Activated CD4-positive, alpha-beta memory T cell treated with anti-CD3 and anti-CD28 coated beads for 36 hours (primary cell): ENCODE data around the gene TRIM47. TPM values are rescaled to one million over a fixed set of nuclear protein-coding genes. Genes with fewer than 3 reads are reported as not detected.
A peak's percentile ranks its signal among the peaks of the same experiment; 100 is the strongest.

Experiments used
- CTCF ChIA-PET: fragments of 350-600 bp; sonication (Branson Sonifier 250); formaldehyde crosslinking; loops from one replicate; lab custom pipeline; 2021; ENCODE audit warnings: antibody characterized with exemption, inconsistent platforms; lab: Charles Lee
- POLR2A ChIA-PET: fragments of 350-600 bp; sonication (Branson Sonifier 250); formaldehyde crosslinking; loops from one replicate; lab custom pipeline; 2021; ENCODE audit warnings: antibody characterized with exemption; lab: Charles Lee
- DNase-seq: peaks from one replicate; pipeline ENCODE4 v3.0.0-alpha.2; 2020
- H3K27ac Mint-ChIP-seq: one replicate; pipeline ENCODE4 v1.8.0; 2021; ENCODE audit warnings: mixed read lengths
- H3K27me3 Mint-ChIP-seq: one replicate; pipeline ENCODE4 v1.8.0; 2021; ENCODE audit warnings: mixed read lengths
- H3K36me3 Mint-ChIP-seq: one replicate; pipeline ENCODE4 v1.8.0; 2021; ENCODE audit warnings: mixed read lengths
- H3K4me1 Mint-ChIP-seq: one replicate; pipeline ENCODE4 v1.8.0; 2021; ENCODE audit warnings: low read depth, mixed read lengths
- H3K4me3 Mint-ChIP-seq: one replicate; pipeline ENCODE4 v1.8.0; 2021; ENCODE audit warnings: mild to moderate bottlenecking, mixed read lengths
- H3K9me3 Mint-ChIP-seq: one replicate; pipeline ENCODE4 v1.8.0; 2021; ENCODE audit warnings: mixed read lengths
- intact Hi-C: fragments of 100-400 bp; cut with micrococcal nuclease; formaldehyde crosslinking; loops from one replicate; pipeline ENCODE4 v1.15.1; 2023
- total RNA-seq, 2 experiments: library from RNA; stranded (reverse); gene quantifications; one replicate each; pipeline ENCODE4 v1.2.3, GENCODE V29; 2021

Gene TRIM47
- total RNA-seq, 2 experiments from 2014 or later: 18.5 to 19.5 TPM

DNA sequence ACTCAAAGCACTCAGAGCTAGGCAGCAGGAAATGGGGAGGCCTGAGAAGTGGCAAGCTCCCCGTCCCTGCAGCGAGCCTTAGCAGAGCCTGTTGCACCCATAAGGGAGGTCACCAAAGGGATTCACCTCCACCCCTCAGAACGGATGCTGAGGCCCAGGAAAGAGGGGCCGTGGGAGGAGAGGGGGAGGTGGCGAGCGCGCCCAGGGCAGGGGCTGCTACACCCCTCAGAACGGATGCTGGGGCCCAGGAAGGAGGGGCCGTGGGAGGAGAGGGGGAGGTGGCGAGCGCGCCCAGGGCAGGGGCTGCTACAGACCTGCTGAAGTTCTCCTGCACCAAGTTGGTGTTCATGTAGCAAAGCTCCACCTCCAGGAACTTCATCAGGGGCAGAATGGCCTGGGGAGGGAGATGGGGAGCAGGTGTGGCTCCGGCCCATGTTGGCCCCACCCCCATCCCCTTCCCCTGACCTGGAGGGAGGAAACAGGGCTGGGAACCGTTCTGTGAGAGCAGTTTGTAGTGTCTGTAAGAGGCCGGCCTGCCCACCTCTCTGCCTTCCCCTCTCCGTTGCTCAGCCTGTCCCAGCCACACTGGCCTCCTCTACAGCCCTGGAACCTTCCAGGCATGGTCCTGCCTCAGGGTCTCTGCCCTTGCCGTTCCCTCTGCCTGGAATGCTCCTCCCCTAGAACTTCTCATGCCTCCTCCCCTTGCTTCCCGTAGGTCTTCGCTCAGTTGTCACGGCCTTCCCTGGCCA lies 45.6 kb downstream of the TRIM47 start:
- Mint-ChIP-seq H3K36me3 (peaks cover 30% of the 10 kb centered on the region), H3K27me3 (no peaks in the 10 kb centered on the region), H3K9me3 (no peaks in the 10 kb centered on the region), H3K27ac (peak overlapping the region; percentile 97), H3K4me3 (peak overlapping the region; percentile 54), H3K4me1 (peaks cover 33% of the 10 kb centered on the region)
- intact Hi-C loops: loop anchor here (1.0 to 2.0 kb wide), 2 partner anchors 12 to 48 kb away; partner anchors contain the start of gene UNK
- CTCF ChIA-PET: interaction anchor here (0.6 to 3.1 kb wide), 7 partner anchors 13 to 85 kb away, joined by 3 to 10 read pairs (median 4); no protein-coding TSS in a partner anchor
- POLR2A ChIA-PET: interaction anchor here (0.7 to 2.0 kb wide), 6 partner anchors 11 to 238 kb away, joined by 3 to 6 read pairs (median 4); partner anchors contain the start of genes UNC13D and WBP2
- DNase-seq: peak; percentile 56

DNA sequence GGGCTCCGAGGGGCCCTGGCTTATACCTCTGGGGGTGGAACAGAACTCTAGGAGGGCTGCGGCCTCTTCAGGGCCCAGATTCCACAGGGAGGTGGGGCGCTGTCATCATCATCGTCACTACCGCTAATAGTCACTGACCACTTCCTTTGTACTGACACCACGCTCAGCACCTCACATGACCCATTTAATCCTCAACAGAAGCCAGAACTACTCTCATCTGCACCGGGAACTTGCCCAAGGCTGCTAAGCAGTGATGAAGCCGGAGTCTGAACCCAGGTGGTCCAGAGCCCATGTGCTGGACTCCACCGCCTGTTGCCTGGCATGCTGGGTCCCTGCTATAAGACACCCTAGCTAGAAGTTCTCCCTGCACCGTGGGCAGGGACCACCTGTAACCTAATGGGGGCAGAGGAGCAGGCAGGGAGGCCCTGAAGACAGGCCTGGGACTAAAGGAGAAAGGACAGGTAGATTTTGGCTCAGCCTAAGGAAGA lies 46.2 kb downstream of the TRIM47 start:
- Mint-ChIP-seq H3K9me3 (no peaks in the 10 kb centered on the region), H3K27me3 (no peaks in the 10 kb centered on the region), H3K27ac (peak overlapping the region; percentile 97), H3K36me3 (peaks cover 28% of the 10 kb centered on the region), H3K4me1 (peaks cover 34% of the 10 kb centered on the region), H3K4me3 (peak overlapping the region; percentile 54)
- DNase-seq: peak; percentile 78
- ChIA-PET CTCF (interaction anchor here (0.6 to 3.1 kb wide), 7 partner anchors 13 to 84 kb away, joined by 3 to 10 read pairs (median 4); no protein-coding TSS in a partner anchor), POLR2A (interaction anchor here (0.7 to 2.0 kb wide), 5 partner anchors 23 to 239 kb away, joined by 3 to 6 read pairs (median 4); partner anchors contain the start of gene WBP2)
- intact Hi-C loops: loop anchor here (1.0 to 2.0 kb wide), 2 partner anchors 13 to 47 kb away; partner anchors contain the start of gene UNK

DNA sequence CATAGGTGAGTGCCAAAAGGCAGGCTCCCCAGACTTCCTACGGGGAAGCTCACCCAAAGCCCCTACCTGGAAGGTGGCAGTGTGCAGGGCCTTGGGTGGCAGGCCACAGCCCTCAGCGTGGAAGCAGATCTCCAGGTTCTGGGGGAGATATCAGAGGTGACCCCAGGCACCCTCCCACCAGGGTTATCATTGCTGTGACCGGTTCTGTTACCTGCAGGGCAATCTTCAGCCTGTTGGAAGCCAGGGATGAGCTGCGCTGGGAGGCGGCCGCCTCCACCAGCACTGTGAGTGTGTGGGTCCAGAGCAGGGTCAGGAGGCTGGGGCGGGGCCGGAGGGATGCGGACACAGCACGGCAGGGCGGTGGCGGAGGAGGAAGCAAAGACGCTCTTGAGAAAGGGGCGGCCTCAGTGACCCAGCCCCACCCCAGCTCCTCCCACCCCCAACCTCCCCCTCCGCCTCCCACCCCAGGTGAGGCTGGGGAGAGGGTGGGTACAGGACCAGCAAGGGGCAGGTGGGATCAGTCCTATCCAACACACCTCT lies 47.3 kb downstream of the TRIM47 start:
- POLR2A ChIA-PET: interaction anchor here (1.4 to 1.7 kb wide), 2 partner anchors 25 to 78 kb away, joined by 3 to 4 read pairs; partner anchors contain the start of gene WBP2
- no peak overlapping the region for H3K4me3 Mint-ChIP-seq

DNA sequence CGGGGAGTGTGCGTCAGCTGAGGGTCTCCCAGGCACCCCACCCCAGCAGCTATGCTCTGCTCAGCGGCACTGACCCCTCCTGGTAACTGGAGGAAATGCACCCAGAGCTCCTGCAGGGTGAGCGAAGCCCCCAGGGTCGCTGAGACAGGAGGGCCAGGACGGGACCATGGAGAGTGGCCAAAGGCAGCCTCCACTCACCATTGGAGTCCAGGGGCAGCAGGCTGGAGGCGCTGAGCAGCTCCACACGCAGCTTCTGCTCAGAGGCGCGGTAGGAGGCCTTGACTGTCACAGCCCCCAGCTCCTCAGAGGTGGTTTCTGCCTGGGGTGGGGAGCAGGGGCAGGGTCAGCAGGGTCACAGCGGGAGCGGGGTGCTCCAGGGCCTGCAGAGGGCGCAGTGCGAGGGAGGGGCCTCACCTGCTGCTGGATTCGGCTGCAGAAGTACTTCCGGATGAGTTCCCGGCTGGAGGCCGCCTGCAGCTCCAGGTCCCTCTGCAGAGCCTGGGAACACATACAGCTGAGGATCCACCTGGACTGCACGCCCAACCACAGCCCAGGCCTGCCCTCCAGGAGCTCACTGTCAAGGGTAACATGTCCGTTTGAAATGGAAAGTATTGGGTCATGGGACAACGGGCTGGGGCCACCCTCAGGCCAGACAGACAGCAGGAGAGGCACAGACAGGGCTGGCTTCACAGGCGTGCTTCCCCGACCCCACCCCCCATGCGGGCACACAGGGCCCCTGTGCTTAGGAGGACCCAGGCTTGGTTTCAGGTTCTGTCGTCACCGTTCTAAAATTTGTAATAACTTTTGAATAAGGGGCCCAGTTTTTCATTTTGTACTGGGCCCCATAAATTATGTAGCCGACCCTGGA lies 48.0 kb downstream of the TRIM47 start:
- peak; percentile 40 for DNase-seq
- ChIA-PET POLR2A (interaction anchor here (0.7 to 1.7 kb wide), 5 partner anchors 13 to 56 kb away, joined by 3 to 4 read pairs (median 3); partner anchors contain the start of genes UNC13D and WBP2), CTCF (interaction anchor here (0.6 to 4.7 kb wide), 20 partner anchors 9 to 83 kb away, joined by 3 to 61 read pairs (median 5); partner anchors contain the start of genes GALK1 and UNK)
- Mint-ChIP-seq H3K27me3 (no peaks in the 10 kb centered on the region), H3K27ac (peak overlapping the region; percentile 33), H3K36me3 (peaks cover 27% of the 10 kb centered on the region), H3K4me1 (peaks cover 36% of the 10 kb centered on the region), H3K9me3 (no peaks in the 10 kb centered on the region), H3K4me3 (no peak overlapping the region)
- intact Hi-C loops: no loop called here

More for the DNA sequence above, 47.3 kb downstream of the TRIM47 start:
- Mint-ChIP-seq H3K9me3 (no peaks in the 10 kb centered on the region), H3K27me3 (no peaks in the 10 kb centered on the region), H3K27ac (peak overlapping the region; percentile 38), H3K36me3 (peaks cover 28% of the 10 kb centered on the region), H3K4me1 (peaks cover 36% of the 10 kb centered on the region)
- CTCF ChIA-PET: interaction anchor here (1.5 to 4.7 kb wide), 8 partner anchors 10 to 66 kb away, joined by 3 to 61 read pairs (median 10); partner anchors contain the start of genes GALK1 and UNK
- no peak for DNase-seq
- intact Hi-C loops: no loop called here

DNA sequence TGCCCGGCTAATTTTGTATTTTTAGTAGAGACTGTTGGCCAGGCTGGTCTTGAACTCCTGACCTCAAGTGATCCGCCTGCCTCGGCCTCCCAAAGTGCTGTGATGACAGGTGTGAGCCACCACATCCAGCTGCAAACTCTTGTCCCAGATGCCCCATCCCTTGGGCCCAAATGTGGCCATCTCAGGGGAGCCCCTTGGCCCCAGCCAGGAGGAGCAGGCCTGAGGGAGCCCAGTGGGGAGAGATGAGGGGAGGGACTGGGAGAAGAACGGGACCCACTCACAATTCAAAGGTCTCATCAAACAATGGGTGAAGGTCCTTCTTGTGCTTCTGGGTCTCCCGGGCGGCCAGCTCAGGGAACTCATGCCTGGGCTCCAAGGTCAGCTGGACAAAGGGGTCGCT lies 48.6 kb downstream of the TRIM47 start:
- peaks cover 34% of the 10 kb centered on the region for H3K4me1 Mint-ChIP-seq
- intact Hi-C loops: no loop called here
- peaks cover 25% of the 10 kb centered on the region for H3K36me3 Mint-ChIP-seq
- H3K4me3 Mint-ChIP-seq: no peak overlapping the region
- CTCF ChIA-PET: interaction anchor here (0.7 to 4.7 kb wide), 19 partner anchors 8 to 82 kb away, joined by 3 to 61 read pairs (median 5); partner anchors contain the start of genes GALK1 and UNK
- H3K27me3 Mint-ChIP-seq: no peaks in the 10 kb centered on the region
- no peak for DNase-seq
- POLR2A ChIA-PET: interaction anchor here (1.2 to 1.7 kb wide), 3 partner anchors 26 to 53 kb away, joined by 3 to 4 read pairs (median 4); partner anchors contain the start of gene WBP2
- no peaks in the 10 kb centered on the region for H3K9me3 Mint-ChIP-seq
- H3K27ac Mint-ChIP-seq: no peak overlapping the region

DNA sequence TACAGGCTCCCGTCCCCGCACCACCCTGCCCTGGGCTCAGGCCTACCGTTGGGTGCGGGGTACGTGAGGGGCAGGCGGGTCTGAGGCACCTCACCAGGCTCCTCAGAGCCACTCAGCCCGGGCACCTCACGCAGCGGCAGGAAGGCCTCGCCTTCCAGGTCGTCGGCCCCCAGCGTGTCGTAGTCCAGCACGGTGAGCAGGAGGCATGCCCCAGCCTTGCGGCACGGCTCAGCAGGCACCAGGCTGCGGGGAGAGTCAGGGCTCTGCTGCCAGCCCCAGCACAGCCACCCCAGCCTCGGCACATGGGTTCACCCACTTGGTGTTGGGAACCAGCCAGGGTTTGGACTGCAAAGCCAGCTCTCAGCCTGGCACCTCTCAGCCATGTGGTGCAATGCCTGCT lies 49.6 kb downstream of the TRIM47 start:
- H3K4me1 Mint-ChIP-seq: peaks cover 25% of the 10 kb centered on the region
- no peaks in the 10 kb centered on the region for H3K9me3 Mint-ChIP-seq
- ChIA-PET CTCF (interaction anchor here (0.9 to 4.7 kb wide), 10 partner anchors 10 to 79 kb away, joined by 3 to 61 read pairs (median 12); partner anchors contain the start of genes GALK1 and UNK), POLR2A (interaction anchor here (0.7 to 1.3 kb wide), 2 partner anchors 52 to 63 kb away, joined by 3 read pairs; no protein-coding TSS in a partner anchor)
- peak overlapping the region; percentile 23 for H3K27ac Mint-ChIP-seq
- H3K36me3 Mint-ChIP-seq: peaks cover 17% of the 10 kb centered on the region
- intact Hi-C loops: no loop called here
- DNase-seq: no peak
- no peak overlapping the region for H3K4me3 Mint-ChIP-seq
- H3K27me3 Mint-ChIP-seq: no peaks in the 10 kb centered on the region

DNA sequence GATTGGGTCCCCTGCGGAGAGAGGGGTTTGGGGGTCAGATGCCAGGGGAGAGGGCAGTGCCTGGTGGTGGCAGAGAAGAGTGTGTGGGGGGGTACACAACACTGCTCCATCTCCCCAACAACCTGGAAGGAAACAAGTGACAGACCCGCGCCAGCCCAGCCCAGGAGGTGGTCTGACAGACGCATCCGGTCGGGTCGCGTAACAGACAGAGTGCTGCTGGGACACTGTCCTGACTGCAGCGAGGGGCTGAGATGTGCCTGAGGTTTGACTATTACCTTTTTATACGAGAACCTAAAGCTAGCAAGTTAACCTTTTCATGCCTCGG lies 50.3 kb downstream of the TRIM47 start:
- Mint-ChIP-seq H3K27ac (peak overlapping the region; percentile 87), H3K4me3 (peak overlapping the region; percentile 46), H3K9me3 (no peaks in the 10 kb centered on the region), H3K36me3 (peaks cover 17% of the 10 kb centered on the region), H3K4me1 (peaks cover 18% of the 10 kb centered on the region), H3K27me3 (no peaks in the 10 kb centered on the region)
- CTCF ChIA-PET: interaction anchor here (0.9 to 4.7 kb wide), 12 partner anchors 9 to 78 kb away, joined by 3 to 61 read pairs (median 9); partner anchors contain the start of genes GALK1 and UNC13D
- POLR2A ChIA-PET: interaction anchor here (0.7 to 1.8 kb wide), 4 partner anchors 51 to 74 kb away, joined by 3 to 5 read pairs (median 4); partner anchors contain the start of gene GALK1
- no peak for DNase-seq
- intact Hi-C loops: no loop called here

DNA sequence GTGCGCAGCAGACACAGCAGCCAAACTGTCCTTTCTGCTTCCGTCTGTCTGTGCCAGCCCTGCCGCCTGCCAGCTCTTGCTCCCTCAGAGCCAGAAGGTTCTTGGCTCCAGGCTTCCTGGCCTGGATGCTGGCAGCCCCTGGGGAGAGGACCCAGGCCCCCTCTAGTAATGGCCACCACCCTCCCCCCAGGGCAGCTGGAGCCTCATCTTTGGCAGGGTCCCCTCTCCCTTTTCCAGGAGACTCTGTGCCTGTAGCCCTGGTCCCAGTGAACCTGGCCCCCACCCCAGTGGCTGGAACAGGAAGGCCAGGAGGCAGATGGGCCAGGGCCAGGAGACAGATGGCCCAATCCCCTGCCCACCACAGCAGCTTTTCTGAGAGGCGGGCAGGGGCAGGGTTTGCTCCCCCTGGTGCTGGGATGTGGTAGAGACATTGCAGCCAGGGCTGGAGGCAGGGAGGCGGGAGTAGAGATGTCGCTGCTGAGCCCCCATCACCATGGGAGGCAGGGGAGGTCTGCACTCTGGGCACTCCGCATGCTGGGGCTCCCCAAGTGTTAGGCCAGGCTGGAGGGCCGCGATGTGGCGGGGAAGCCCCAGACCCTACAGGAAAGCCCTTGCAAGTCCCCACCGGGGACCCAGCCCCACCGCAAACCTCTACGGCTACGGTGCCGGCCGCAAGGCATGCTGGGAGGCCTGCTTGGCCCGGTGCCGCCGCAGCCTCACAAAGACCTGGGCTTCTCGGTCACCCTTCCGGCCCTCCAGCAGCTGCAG lies 50.9 kb downstream of the TRIM47 start:
- peak overlapping the region; percentile 87 for H3K27ac Mint-ChIP-seq
- H3K4me1 Mint-ChIP-seq: peaks cover 15% of the 10 kb centered on the region
- POLR2A ChIA-PET: interaction anchor here (1.3 to 2.7 kb wide), 8 partner anchors 30 to 74 kb away, joined by 3 to 10 read pairs (median 5); partner anchors contain the start of genes GALK1 and UNK
- H3K27me3 Mint-ChIP-seq: no peaks in the 10 kb centered on the region
- H3K9me3 Mint-ChIP-seq: no peaks in the 10 kb centered on the region
- CTCF ChIA-PET: interaction anchor here (0.7 to 4.7 kb wide), 22 partner anchors 9 to 77 kb away, joined by 3 to 61 read pairs (median 4); partner anchors contain the start of genes GALK1, UNC13D and WBP2
- peak; percentile 79 for DNase-seq
- intact Hi-C loops: loop anchor here (2.0 kb wide), 1 partner anchor 63 kb away; the partner anchor contains the start of gene GALK1
- peaks cover 17% of the 10 kb centered on the region for H3K36me3 Mint-ChIP-seq
- peak overlapping the region; percentile 46 for H3K4me3 Mint-ChIP-seq

DNA sequence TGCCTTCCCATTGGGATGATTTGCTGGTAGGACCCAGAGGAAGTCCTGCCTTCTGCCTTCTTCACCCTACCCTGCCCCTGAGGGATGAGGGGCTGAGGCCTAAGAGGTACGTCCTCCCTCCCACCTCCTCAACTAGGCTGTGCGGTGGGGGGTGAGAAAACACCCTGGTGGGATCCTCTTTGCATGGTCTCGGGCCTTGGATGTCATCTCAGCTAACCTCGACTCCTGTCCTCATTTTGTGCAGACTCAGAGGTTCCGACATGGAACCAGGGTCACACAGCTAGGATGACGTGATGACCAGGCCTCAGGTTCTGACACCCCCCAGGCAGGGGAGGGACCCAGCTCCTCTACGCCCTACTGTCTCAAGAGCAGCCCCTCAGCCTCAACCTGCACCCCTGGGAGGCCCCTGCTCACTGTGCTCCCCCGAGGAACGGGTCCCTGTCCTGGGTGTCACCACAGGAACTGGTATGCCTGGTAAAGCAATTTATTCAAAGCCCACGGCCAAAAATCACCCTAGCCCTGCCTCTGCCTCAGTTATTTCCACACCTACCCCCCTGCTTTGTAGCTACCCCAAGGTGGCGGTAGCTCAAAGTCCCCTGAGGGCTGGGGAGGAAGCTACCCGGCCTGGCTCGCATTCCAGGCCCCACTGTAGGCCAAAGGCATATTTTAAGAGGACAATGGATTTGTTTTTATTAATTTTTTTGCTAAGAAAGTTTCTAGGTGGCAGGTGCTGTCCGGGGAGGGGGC lies 51.6 kb downstream of the TRIM47 start:
- intact Hi-C loops: loop anchor here (2.0 kb wide), 1 partner anchor 62 kb away; the partner anchor contains the start of gene GALK1

More for the DNA sequence above, 51.6 kb downstream of the TRIM47 start:
- Mint-ChIP-seq H3K27me3 (no peaks in the 10 kb centered on the region), H3K9me3 (no peaks in the 10 kb centered on the region), H3K4me3 (no peak overlapping the region), H3K36me3 (peaks cover 14% of the 10 kb centered on the region), H3K4me1 (peaks cover 17% of the 10 kb centered on the region), H3K27ac (peak overlapping the region; percentile 62)
- POLR2A ChIA-PET: interaction anchor here (1.0 to 2.7 kb wide), 8 partner anchors 29 to 73 kb away, joined by 3 to 10 read pairs (median 5); partner anchors contain the start of genes GALK1 and UNK
- CTCF ChIA-PET: interaction anchor here (0.6 to 4.7 kb wide), 24 partner anchors 10 to 88 kb away, joined by 3 to 61 read pairs (median 4); partner anchors contain the start of genes GALK1, TRIM65, UNC13D and WBP2
- DNase-seq: no peak
